HG03280 (cell line): Measurements from ENCODE around the gene TUBA1B.
A peak's percentile ranks its signal among the peaks of the same experiment; 100 is the strongest.
"Not testable (repeated sequence)": the region's sequence is repeated elsewhere in the genome, so short reads cannot be mapped to it uniquely, and the experiment has no call there.

Source experiments
- ATAC-seq: cut with Tn5 transposase; IDR thresholded peaks from one replicate; pipeline ENCODE4 v1.9.1; 2021; ENCODE audit warnings: mild to moderate bottlenecking, moderate library complexity; ENCODE audit not compliant: unreplicated experiment

TUBA1B gene

GRCh38 chr12:49127971-49128370, 3.2 kb downstream of the TUBA1B start:
- ATAC-seq = not testable (repeated sequence)

GRCh38 chr12:49126852-49127763, 4.1 kb downstream of the TUBA1B start:
- ATAC-seq = no peak

DNA sequence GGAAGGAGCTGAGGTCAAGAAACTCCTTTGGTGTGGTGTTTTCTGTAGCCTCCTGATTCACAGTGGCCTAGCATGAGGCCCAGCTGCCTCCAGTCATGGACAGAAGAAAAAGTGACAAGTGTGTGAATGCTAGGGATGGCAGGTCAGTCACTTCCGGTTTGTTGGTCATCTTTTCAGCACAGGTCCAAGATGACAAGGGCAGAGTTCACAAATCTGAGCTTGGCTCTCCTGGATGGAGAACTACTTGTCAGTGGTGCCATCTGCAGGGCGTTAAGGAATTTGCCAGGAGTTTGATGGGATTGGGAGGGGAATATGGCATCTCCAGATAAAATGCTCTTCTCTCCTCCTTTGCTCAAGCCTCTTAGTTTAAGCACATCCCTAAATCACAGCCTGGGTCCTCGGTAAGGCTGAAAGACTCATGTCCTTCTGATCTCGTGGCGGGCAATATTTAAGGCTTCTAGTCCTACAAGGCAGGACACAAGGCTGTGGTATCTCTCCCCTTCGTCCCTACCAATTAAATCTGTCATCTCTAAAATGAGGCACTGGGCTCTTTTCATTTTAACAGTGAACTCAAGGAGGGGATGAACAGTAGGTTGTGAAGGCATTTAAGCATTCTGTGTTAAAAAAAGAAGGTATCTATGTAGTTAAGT, 10.0 kb downstream of the TUBA1B start:
- no peak for ATAC-seq

DNA sequence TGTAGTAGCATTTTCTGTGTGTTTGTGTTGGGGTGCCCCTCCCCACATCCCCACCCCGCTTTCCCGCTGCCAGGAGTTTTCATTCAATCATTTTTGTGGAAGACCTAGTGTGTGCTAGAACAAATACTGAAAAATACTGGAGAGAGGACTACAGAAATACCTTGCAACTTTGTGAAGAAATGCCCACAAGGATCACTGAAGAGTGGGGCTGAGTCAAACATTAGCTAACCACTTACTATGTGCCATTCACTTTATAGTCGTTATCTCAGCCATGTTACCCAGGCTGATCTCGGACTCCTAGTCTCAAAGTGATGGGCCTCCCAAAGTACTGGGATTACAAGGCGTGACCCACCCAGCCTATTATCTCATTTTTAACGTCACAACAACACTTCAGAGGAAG, 20.0 kb downstream of the TUBA1B start:
- ATAC-seq = no peak

DNA sequence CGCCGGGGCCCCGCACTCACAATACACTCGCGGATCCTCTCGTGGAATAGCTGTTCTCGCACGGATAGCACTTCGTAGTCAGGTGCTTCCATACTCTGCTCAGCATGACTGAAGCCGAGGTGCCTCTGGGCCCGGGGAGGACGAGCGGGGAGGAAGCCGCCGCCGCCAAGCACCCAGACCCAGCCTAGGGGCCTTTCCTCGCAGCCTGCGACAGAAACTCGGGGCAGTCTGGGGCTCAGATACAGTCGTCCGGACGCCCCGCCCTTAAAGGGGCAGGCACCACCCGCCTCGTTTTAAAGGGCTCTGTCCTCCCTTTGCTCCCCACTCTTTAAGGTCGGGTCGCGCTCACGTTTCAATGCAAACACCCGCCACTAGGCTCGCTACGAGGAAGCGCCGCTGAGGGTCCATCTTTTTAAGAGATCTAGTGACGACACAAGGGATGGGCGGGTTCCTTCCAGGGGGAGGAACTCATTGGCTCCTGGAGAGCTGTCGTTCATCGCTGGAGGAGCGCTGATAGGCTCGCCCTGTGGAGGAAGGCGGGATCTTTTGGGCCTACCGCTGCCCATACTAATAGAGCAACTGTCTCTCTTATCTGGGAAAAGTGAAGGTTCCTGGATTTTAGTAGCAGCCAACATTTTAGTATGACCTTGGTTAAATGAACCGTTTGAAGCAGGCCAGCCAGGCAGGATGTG, 20.6 kb downstream of the TUBA1B start, which contains the start of gene LMBR1L:
Gene LMBR1L (minus strand): TSS at position 384 of the 692 bp plus-strand sequence. CDS start 292 bp downstream, at position 92.
- peak; percentile 98 for ATAC-seq

DNA sequence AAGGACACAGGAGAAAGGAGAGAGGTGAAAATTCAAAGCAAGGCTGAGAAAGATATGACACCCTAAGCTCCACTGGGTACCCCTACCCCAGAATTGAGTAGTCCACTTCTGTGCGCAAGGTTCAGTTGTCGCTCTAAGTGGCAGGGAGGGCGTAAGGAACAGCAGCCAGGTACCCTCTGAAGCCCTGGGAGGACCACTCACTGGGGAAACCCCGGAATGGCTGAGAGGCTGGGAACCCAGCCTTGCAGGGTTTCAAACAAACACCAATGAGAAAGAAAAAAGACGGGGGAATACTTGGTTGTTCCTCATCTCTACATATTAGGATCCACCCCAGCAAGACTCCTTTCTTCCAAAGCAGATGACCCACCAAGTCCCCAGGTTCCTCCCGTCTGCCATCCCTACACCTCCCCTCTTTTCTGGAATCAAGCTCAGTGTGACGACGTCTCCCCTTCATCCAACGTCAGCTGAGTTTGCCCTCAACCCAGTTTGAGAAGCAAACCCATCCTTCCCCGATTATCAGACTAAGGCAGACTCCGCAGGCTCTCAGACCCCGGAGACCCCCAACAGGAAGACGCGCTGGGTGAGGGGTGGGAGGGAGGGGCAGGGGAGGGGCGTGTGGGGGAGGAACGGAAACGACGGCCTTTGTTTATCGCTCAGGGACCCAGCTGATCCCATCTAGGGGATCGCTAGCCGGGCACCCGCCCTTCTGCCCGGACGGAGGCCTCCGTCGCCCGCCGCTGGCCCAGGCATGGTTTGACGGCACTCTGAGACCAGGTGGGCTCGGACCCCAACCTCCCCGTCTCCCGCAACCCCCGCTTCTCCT, 21.3 kb downstream of the TUBA1B start:
- no peak for ATAC-seq

GRCh38 chr12:49108958-49109404, 22.2 kb downstream of the TUBA1B start:
- no peak for ATAC-seq

GRCh38 chr12:49105504-49106084, 25.6 kb downstream of the TUBA1B start:
- ATAC-seq = no peak

- ATAC-seq = no peak
Measured at GRCh38 chr12:49104822-49105221, 26.4 kb downstream of the TUBA1B start.

GRCh38 chr12:49100380-49100779, 30.8 kb downstream of the TUBA1B start:
- ATAC-seq = no peak

DNA sequence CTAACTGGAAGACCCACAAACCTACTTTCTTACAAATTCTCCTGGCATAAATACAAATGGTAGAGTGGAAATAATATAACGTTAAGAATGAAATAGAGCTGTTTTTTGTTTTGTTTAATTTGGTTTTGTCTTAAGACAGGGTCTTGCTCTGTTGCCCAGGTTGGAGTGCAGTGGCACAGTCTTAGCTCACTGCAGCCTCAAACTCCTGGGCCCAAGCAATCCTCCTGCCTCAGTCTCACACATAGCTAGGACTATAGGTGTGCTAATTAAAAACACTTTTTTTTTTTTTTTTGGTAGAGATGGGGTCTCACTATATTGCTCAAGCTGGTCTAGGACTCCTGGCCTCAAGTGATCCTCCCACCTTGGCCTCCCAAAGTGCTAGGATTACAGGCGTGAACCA, 32.5 kb downstream of the TUBA1B start:
- ATAC-seq = no peak

DNA sequence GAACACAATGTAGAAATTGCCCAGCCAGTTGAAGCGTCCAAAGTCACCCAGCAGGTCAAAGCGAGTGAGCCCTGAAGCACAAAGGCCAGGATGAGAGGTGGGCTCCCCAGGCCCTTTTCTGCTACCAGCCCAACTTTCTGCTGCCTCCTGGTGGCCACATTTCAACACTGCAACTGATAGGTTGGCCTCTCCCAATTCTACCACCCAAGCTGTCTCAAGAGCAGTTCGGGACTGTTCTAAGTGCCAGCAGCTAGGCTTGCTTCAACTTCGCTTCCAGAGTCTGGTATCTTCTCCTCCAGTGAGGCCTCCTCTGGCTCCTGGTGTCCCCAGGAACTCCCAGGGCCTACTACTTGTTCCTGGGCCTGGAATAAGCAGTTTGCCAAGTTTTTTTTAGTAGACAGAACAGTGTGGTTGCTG, 33.2 kb downstream of the TUBA1B start:
- no peak for ATAC-seq

GRCh38 chr12:49097381-49097780, 33.8 kb downstream of the TUBA1B start:
- no peak for ATAC-seq

DNA sequence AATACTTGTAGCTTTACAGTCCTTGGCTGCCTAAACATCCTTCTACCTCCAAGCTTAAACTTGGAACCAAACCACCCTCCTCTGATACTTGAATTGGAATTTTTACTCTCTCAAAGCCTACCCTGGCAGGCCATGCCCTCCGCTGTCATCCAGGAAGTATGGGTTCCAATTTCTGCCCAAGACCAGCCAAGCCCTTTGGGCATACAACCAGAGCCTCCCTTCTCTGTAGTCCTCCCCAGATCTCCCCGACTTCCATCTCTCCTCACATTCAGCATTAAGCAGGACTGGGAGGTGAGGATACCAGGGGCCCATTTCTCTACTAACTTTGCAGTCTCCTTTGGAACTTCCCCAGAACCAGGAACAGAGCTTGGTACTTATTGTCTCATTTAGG, 36.2 kb downstream of the TUBA1B start:
- ATAC-seq = no peak

GRCh38 chr12:49094160-49094974, 36.8 kb downstream of the TUBA1B start, which contains the start of gene DHH:
DHH (minus strand) TSS chr12:49094801; CDS start chr12:49094512, 289 bp downstream.
- no peak for ATAC-seq

DNA sequence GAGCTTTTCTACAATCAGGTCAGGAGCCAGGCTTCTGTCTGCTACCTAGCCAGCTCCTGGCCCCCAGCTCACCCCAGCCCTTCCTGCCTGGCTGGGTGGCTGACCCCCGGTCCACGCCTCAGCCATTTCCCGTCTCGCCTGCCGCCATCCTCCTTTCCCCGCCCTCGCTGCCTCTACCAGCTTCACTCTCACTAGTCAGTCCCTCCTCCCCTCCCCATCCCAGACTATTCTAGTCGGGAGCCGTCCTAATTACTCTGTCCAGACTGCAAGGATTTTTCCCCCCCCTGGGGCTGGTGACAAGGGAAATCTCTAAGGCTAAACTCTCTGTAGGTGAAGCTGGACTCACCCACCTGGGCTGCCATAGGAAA, 37.4 kb downstream of the TUBA1B start:
- ATAC-seq = no peak

DNA sequence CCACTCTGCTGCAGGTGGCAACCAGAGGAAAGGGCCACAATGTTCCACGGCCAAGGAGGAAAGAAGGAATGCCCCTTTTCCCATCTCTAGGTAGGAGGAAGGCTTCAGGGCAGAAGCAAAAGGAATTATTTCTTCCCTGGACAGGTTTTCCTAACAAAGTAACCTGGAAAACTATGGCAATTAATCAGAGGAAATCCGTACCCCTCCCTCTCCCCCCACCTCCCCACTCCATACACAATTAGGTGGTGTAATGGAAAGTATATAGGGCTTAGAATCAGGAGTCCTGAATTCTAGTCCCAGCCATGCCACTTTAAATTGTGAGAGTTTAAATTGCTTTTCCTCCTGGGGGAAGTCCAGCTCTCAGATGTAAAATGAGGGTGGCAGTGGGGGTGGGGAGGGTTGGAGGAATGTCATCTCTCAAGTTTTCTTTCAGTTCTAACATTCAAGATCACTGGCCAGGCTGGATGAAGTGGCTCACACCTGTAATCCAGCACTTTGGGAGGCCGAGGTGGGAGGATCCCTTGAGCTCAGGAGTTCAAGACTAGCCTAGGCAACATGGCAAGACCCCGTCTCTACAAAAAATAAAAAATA, 38.3 kb downstream of the TUBA1B start:
- no peak for ATAC-seq

- no peak for ATAC-seq
Measured at GRCh38 chr12:49092086-49092815, 38.9 kb downstream of the TUBA1B start.

DNA sequence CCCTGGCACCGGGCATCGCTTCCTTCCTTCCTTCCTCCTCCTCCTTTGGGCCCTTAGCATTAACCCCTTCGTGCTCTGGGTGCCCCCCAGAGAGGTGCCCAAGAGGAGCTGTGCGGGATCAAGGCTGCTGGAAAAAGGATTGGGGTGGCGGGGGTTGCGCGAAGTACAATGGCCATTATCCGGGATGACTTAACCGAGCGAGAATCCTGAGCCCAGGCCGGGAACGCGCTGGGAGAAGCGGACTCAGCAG, 39.4 kb downstream of the TUBA1B start:
- ATAC-seq = no peak
